IMR-90 (cell line): ENCODE results near the gene PRDM2. TPM values are rescaled to one million over a fixed set of nuclear protein-coding genes. Genes with fewer than 3 reads are reported as not detected.

ENCODE experiments used
- ATAC-seq: fragments of 200-7000 bp; cut with Tn5 transposase; 2 replicates; pipeline ENCODE4 v1.9.1; 2020; ENCODE audit warnings: low read depth, mild to moderate bottlenecking, moderate library complexity
- BruUV-seq: library from RNA; stranded (reverse); fragments of 400-500 nt; replicated peaks from 2 replicates; lab custom pipeline; 2021; lab: Mats Ljungman, UMichigan
- CTCF ChIA-PET: fragments of 300-600 bp; formaldehyde crosslinking; extraction: SDS; loops from one replicate; lab custom pipeline; 2021; ENCODE audit warnings: antibody characterized with exemption; lab: Yijun Ruan, JAX
- POLR2A ChIA-PET: fragments of 300-600 bp; sonication (Branson Sonifier 250); formaldehyde crosslinking; loops from one replicate; lab custom pipeline; 2022; ENCODE audit warnings: antibody characterized with exemption; ENCODE audit not compliant: unreplicated experiment; lab: Charles Lee
- DNase-seq: peaks from one replicate; pipeline ENCODE4 v3.0.0; 2013
- H2AFZ ChIP-seq: replicated peaks from 2 replicates; pipeline ENCODE3; 2013; ENCODE audit warnings: low read length, mild to moderate bottlenecking; ENCODE audit not compliant: poor library complexity
- H2AK5ac ChIP-seq: 2 replicates; pipeline ENCODE4 v1.6.1; 2013; ENCODE audit warnings: low read depth, low read length, inconsistent platforms
- H2AK9ac ChIP-seq: replicated peaks from 2 replicates; pipeline ENCODE3; 2013; ENCODE audit warnings: mild to moderate bottlenecking, low read depth, low read length, moderate library complexity; ENCODE audit not compliant: poor library complexity
- H2BK120ac ChIP-seq: 2 replicates; pipeline ENCODE4 v1.6.1; 2013; ENCODE audit warnings: low read depth, low read length, inconsistent platforms
- H2BK15ac ChIP-seq: 3 replicates; pipeline ENCODE4 v1.6.1; 2013; ENCODE audit warnings: low read depth, low read length, inconsistent platforms
- H2BK20ac ChIP-seq: 2 replicates; pipeline ENCODE4 v1.6.1; 2013; ENCODE audit warnings: low read depth, mild to moderate bottlenecking, inconsistent platforms, low read length, moderate library complexity
- H2BK5ac ChIP-seq: 2 replicates; pipeline ENCODE4 v1.6.1; 2013; ENCODE audit warnings: mild to moderate bottlenecking, low read depth, low read length, inconsistent platforms; ENCODE audit not compliant: poor library complexity, severe bottlenecking
- H3K14ac ChIP-seq: replicated peaks from 2 replicates; pipeline ENCODE4 v1.6.1; 2013; ENCODE audit warnings: low read depth, low read length, inconsistent platforms
- H3K18ac ChIP-seq: 2 replicates; pipeline ENCODE4 v1.6.1; 2013; ENCODE audit warnings: low read depth, low read length, control low read depth
- H3K23ac ChIP-seq: 2 replicates; pipeline ENCODE4 v1.6.1; 2013; ENCODE audit warnings: low read depth, low read length, inconsistent platforms
- H3K27ac ChIP-seq: 2 replicates; pipeline ENCODE4 v1.5.1; 2013; ENCODE audit warnings: mild to moderate bottlenecking, control low read depth, low read length; ENCODE audit not compliant: insufficient read depth
- H3K27me3 ChIP-seq: 2 replicates; pipeline ENCODE4 v1.6.1; 2013; ENCODE audit warnings: low read length; ENCODE audit not compliant: control insufficient read depth, insufficient read depth
- H3K36me3 ChIP-seq: 2 replicates; pipeline ENCODE4 v1.6.1; 2013; ENCODE audit warnings: low read length, mixed read lengths; ENCODE audit not compliant: control insufficient read depth, insufficient read depth
- H3K4ac ChIP-seq: 2 replicates; pipeline ENCODE4 v1.6.1; 2013; ENCODE audit warnings: low read depth, low read length, inconsistent platforms
- H3K4me1 ChIP-seq: 2 replicates; pipeline ENCODE4 v1.6.1; 2013; ENCODE audit warnings: low read length, mixed read lengths; ENCODE audit not compliant: control insufficient read depth, insufficient read depth
- H3K4me2 ChIP-seq: 2 replicates; pipeline ENCODE4 v1.6.1; 2013; ENCODE audit warnings: low read depth, mild to moderate bottlenecking, control low read depth, low read length, moderate library complexity
- H3K4me3 ChIP-seq: 2 replicates; pipeline ENCODE4 v1.5.1; 2013; ENCODE audit warnings: low read depth, mild to moderate bottlenecking, control low read depth, low read length, moderate library complexity; ENCODE audit not compliant: insufficient read depth
- H3K56ac ChIP-seq: 2 replicates; pipeline ENCODE4 v1.6.1; 2013; ENCODE audit warnings: low read length, inconsistent platforms; ENCODE audit not compliant: insufficient read depth; ENCODE audit errors: extremely low read depth
- H3K79me1 ChIP-seq, 2 experiments: 2 replicates each; pipeline ENCODE4 v1.6.1; 2013; ENCODE audit warnings: low read length in 2 of 2, inconsistent platforms in 1 of 2, low read depth in 1 of 2
- H3K9ac ChIP-seq: 2 replicates; pipeline ENCODE4 v1.6.1; 2013; ENCODE audit warnings: low read depth, low read length, control low read depth
- H3K9me1 ChIP-seq: 2 replicates; pipeline ENCODE4 v1.6.1; 2013; ENCODE audit warnings: low read length, inconsistent platforms; ENCODE audit not compliant: insufficient read depth
- H3K9me3 ChIP-seq: 2 replicates; pipeline ENCODE4 v1.6.1; 2013; ENCODE audit warnings: low read length; ENCODE audit not compliant: control insufficient read depth, insufficient read depth
- H4K20me1 ChIP-seq: 2 replicates; pipeline ENCODE4 v1.6.1; 2013; ENCODE audit warnings: low read length, inconsistent platforms; ENCODE audit not compliant: insufficient read depth
- H4K5ac ChIP-seq: 2 replicates; pipeline ENCODE4 v1.6.1; 2013; ENCODE audit warnings: mild to moderate bottlenecking, low read depth, low read length, control low read depth
- H4K8ac ChIP-seq, 2 experiments: 2 replicates each; pipeline ENCODE4 v1.6.1; 2013; ENCODE audit warnings: low read depth in 2 of 2, low read length in 2 of 2, control low read depth in 1 of 2, inconsistent platforms in 1 of 2
- H4K91ac ChIP-seq: 2 replicates; pipeline ENCODE4 v1.6.1; 2013; ENCODE audit warnings: low read depth, low read length, inconsistent platforms; ENCODE audit not compliant: insufficient read depth
- CHD1 ChIP-seq: IDR thresholded peaks from 2 replicates; pipeline ENCODE4 v1.6.1; 2012; ENCODE audit warnings: low read depth, low read length, improper control_type of control experiment
- FOS ChIP-seq: fragments of 150-350 bp; IDR thresholded peaks from 2 replicates; pipeline ENCODE4 v1.6.1; 2016; ENCODE audit warnings: low read depth, low read length
- NFE2L2 ChIP-seq: fragments of 150-350 bp; IDR thresholded peaks from 2 replicates; pipeline ENCODE4 v1.6.1; 2016; ENCODE audit warnings: low read depth, mild to moderate bottlenecking, low read length
- RCOR1 ChIP-seq: IDR thresholded peaks from 2 replicates; pipeline ENCODE4 v1.6.1; 2012; ENCODE audit warnings: mild to moderate bottlenecking, low read length, improper control_type of control experiment; ENCODE audit not compliant: insufficient replicate concordance
- RFX5 ChIP-seq: IDR thresholded peaks from 2 replicates; pipeline ENCODE4 v1.8.0; 2012; ENCODE audit warnings: low read depth, mild to moderate bottlenecking, low read length, moderate library complexity
- USF2 ChIP-seq: fragments of 150-350 bp; IDR thresholded peaks from 2 replicates; pipeline ENCODE4 v1.6.1; 2017; ENCODE audit warnings: mild to moderate bottlenecking, antibody characterized with exemption, low read length, low read depth
- WGBS, 2 experiments: methylation state at CpG; one replicate each; pipeline versions ENCODE4 v1.1.5 to v1.1.7; 2013; ENCODE audit warnings: missing lambda C conversion rate in 2 of 2; ENCODE audit not compliant: insufficient read length in 1 of 2; ENCODE audit errors: extremely low coverage in 2 of 2; 5-methylcytosine and 5-hydroxymethylcytosine counted together
- dilution Hi-C: fragments of 300-500 bp; cut with HindIII; formaldehyde crosslinking; loops from one replicate; pipeline ENCODE4 v1.14.3; 2018; ENCODE audit warnings: low sequenced_read_pairs; ENCODE audit not compliant: unreplicated experiment
- in situ Hi-C: fragments of 300-500 bp; cut with MboI; formaldehyde crosslinking; loops from 3 replicates; pipeline ENCODE4 v1.14.3; 2019; ENCODE audit warnings: low sequenced_read_pairs, inconsistent platforms, mixed read lengths
- intact Hi-C: fragments of 100-400 bp; cut with micrococcal nuclease; formaldehyde crosslinking; loops from 2 replicates; pipeline ENCODE4 v1.10.0; 2022
- polyA plus RNA-seq, 3 experiments: library from polyadenylated mRNA; depleted of rRNA; stranded (reverse); fragments of >200 nt; gene quantifications; 2 replicates each; pipeline ENCODE4 v1.2.3, GENCODE V29; 2012; ENCODE audit warnings: low replicate concordance in 1 of 3
- total RNA-seq: library from RNA; depleted of rRNA; stranded (reverse); fragments of >200 nt; gene quantifications from 2 replicates; pipeline ENCODE4 v1.2.3, GENCODE V29; 2012

The PRDM2 gene
- total and polyA plus RNA-seq, 2 of the 4 experiments (the other 2 are of a cell fraction) = 3.4 to 8.9 TPM

GRCh38 chr1:13817906-13818305 lies 117.9 kb downstream of the PRDM2 start:
- H3K14ac ChIP-seq = no peak overlapping the region
- no peak for ATAC-seq
- no peaks in the 10 kb centered on the region for H3K4me1 ChIP-seq
- H3K56ac ChIP-seq = no peak overlapping the region
- no peak overlapping the region for H3K23ac ChIP-seq
- peaks cover 2% of the 10 kb centered on the region for H3K36me3 ChIP-seq
- H2BK20ac ChIP-seq = no peak overlapping the region
- no peak overlapping the region for H2BK15ac ChIP-seq
- H2AFZ ChIP-seq = peak overlapping the region; percentile 7
- H3K27ac ChIP-seq = no peak overlapping the region
- H3K9me3 ChIP-seq = no peaks in the 10 kb centered on the region
- BruUV-seq = no TSS peak
- intact Hi-C loops (no loop called here), in situ Hi-C loops (no loop called here), dilution Hi-C loops (no loop called here)
- no peak overlapping the region for H4K91ac ChIP-seq
- ChIA-PET CTCF (no interaction called here), POLR2A (no interaction called here)
- H3K4me2 ChIP-seq = no peak overlapping the region
- H3K4me3 ChIP-seq = no peak overlapping the region
- DNase-seq = no peak
- no peaks in the 10 kb centered on the region for H3K27me3 ChIP-seq
- TF ChIP-seq RCOR1 = no peak
- TF ChIP-seq FOS = no peak
- TF ChIP-seq CHD1 = no peak
- no peak for TF ChIP-seq RFX5
- no peak for TF ChIP-seq NFE2L2
- no peak for TF ChIP-seq USF2
- H2AK9ac ChIP-seq = no peak overlapping the region
- no peak overlapping the region for H2AK5ac ChIP-seq
- no peaks in the 10 kb centered on the region for H3K9me1 ChIP-seq
- H4K8ac ChIP-seq = no peak overlapping the region
- H4K20me1 ChIP-seq = no peaks in the 10 kb centered on the region; the same call in 1 of the 2 replicates
- no peak overlapping the region for H2BK120ac ChIP-seq
- no peak overlapping the region for H3K9ac ChIP-seq
- no peaks in the 10 kb centered on the region for H3K79me1 ChIP-seq
- H2BK5ac ChIP-seq = no peak overlapping the region
- H4K5ac ChIP-seq = no peak overlapping the region
- no peak overlapping the region for H3K4ac ChIP-seq
- H3K18ac ChIP-seq = no peak overlapping the region
- 90% methylated on average over 3 of the region's 6 CpGs; no CpG with 5 or more reads in 1 of the 2 experiments for WGBS, 2 experiments
